Neural crest cell (in vitro differentiated cells): ENCODE measurements around the gene LITAF. TPM values are rescaled to one million over a fixed set of nuclear protein-coding genes. Genes with fewer than 3 reads are reported as not detected.

ENCODE experiments used
- DNase-seq: peaks from one replicate; pipeline ENCODE4 v3.0.0; 2021; ENCODE audit warnings: low read depth, mixed read lengths, low spot score
- H3K27ac Mint-ChIP-seq: one replicate; pipeline ENCODE4 v1.8.0; 2021; ENCODE audit warnings: mild to moderate bottlenecking, mixed read lengths; ENCODE audit not compliant: unreplicated experiment
- H3K27me3 Mint-ChIP-seq: 2 replicates; pipeline ENCODE4 v1.8.0; 2021; ENCODE audit warnings: low read depth, mild to moderate bottlenecking, mixed read lengths
- H3K36me3 Mint-ChIP-seq: 2 replicates; pipeline ENCODE4 v1.8.0; 2021; ENCODE audit warnings: low read depth, mild to moderate bottlenecking, mixed read lengths
- H3K4me1 Mint-ChIP-seq: 2 replicates; pipeline ENCODE4 v1.8.0; 2021; ENCODE audit warnings: mixed read lengths
- H3K4me3 Mint-ChIP-seq: one replicate; pipeline ENCODE4 v1.8.0; 2021; ENCODE audit warnings: mild to moderate bottlenecking, mixed read lengths
- H3K9me3 Mint-ChIP-seq: 2 replicates; pipeline ENCODE4 v1.8.0; 2021; ENCODE audit warnings: mixed read lengths
- total RNA-seq: library from RNA; stranded (reverse); gene quantifications from 2 replicates; pipeline ENCODE4 v1.2.1, GENCODE V29; 2021
- TF ChIP-seq, protein P1 (sequence below): fragments of 200-600 bp; sonication (generic); conservative IDR thresholded peaks from 2 replicates; pipeline ENCODE4 v1.5.0; 2021; ENCODE audit warnings: antibody characterized with exemption, mild to moderate bottlenecking

The LITAF gene
- total RNA-seq, 1 donor from 2014 or later = 62.9 TPM

DNA sequence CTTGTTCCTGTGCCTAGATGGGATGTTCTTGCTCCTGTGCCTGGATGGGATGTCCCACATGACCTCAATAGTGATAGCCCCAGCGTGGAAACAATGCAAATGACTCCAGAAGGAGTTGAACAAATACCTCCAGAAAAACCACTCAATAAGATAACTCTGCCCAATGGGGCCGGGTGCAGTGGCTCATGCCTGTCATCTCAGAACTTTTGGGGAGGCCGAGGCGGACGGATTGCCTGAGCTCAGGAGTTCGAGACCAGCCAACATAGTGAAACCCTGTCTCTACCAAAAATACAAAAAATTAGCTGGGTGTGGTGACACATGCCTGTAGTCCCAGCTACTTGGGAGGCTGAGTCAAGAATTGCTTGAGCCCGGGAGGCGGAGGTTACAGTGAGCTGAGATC lies 15.2 kb upstream of the LITAF start:
- no peak overlapping the region for H3K27ac Mint-ChIP-seq
- peaks cover 23% of the 10 kb centered on the region for H3K4me1 Mint-ChIP-seq
- TF ChIP-seq, protein P1, sequence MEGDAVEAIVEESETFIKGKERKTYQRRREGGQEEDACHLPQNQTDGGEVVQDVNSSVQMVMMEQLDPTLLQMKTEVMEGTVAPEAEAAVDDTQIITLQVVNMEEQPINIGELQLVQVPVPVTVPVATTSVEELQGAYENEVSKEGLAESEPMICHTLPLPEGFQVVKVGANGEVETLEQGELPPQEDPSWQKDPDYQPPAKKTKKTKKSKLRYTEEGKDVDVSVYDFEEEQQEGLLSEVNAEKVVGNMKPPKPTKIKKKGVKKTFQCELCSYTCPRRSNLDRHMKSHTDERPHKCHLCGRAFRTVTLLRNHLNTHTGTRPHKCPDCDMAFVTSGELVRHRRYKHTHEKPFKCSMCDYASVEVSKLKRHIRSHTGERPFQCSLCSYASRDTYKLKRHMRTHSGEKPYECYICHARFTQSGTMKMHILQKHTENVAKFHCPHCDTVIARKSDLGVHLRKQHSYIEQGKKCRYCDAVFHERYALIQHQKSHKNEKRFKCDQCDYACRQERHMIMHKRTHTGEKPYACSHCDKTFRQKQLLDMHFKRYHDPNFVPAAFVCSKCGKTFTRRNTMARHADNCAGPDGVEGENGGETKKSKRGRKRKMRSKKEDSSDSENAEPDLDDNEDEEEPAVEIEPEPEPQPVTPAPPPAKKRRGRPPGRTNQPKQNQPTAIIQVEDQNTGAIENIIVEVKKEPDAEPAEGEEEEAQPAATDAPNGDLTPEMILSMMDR = no peak
- no peaks in the 10 kb centered on the region for H3K9me3 Mint-ChIP-seq
- no peaks in the 10 kb centered on the region for H3K36me3 Mint-ChIP-seq
- H3K27me3 Mint-ChIP-seq = no peaks in the 10 kb centered on the region
- H3K4me3 Mint-ChIP-seq = no peak overlapping the region
- no peak for DNase-seq

DNA sequence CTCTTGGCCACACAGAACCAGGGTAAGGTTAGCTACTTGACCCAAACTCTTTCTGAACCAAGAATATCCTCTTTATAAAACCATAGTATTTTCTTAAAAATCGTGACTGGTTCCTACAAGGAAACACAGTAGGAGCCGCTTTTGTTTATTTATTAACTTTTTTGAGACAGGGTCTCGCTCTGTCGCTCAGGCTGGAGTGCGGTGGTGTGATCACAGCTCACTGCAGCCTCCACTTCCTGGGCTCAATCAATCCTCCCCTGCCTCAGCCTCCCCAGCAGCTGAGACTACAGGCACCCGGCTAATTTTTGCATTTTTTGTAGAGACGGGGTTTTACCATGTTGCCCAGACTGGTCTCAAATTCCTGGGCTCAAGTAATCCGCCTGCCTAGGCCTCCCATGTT lies 14.7 kb upstream of the LITAF start:
- no peak overlapping the region for H3K27ac Mint-ChIP-seq
- H3K4me3 Mint-ChIP-seq = no peak overlapping the region
- H3K36me3 Mint-ChIP-seq = no peaks in the 10 kb centered on the region
- TF ChIP-seq, protein P1 = no peak
- H3K27me3 Mint-ChIP-seq = no peaks in the 10 kb centered on the region
- H3K4me1 Mint-ChIP-seq = peaks cover 23% of the 10 kb centered on the region
- no peaks in the 10 kb centered on the region for H3K9me3 Mint-ChIP-seq
- DNase-seq = no peak

DNA sequence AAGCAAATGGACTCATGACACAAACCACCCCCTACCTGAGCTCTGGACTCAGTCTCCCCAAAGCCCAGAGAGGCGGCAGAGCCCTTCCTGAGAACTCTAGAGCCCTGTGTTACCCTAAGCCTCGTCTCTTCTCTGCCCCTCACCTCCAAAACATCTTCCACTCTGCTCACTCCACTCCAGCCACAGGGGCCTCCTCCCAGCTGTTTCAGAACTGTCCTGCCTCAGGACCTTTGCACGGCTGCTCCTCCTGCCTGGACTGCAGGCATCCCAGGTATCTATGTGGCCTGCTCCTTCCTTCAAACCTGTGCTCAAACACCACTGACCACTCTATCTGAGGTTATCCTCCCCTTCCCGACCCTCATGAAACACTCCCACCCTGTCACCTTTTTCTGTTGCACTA lies 12.9 kb upstream of the LITAF start:
- H3K27me3 Mint-ChIP-seq = no peaks in the 10 kb centered on the region
- H3K27ac Mint-ChIP-seq = peak overlapping the region; percentile 28
- DNase-seq = no peak
- H3K36me3 Mint-ChIP-seq = no peaks in the 10 kb centered on the region
- no peaks in the 10 kb centered on the region for H3K9me3 Mint-ChIP-seq
- TF ChIP-seq, protein P1 = no peak
- H3K4me1 Mint-ChIP-seq = peaks cover 19% of the 10 kb centered on the region
- no peak overlapping the region for H3K4me3 Mint-ChIP-seq

DNA sequence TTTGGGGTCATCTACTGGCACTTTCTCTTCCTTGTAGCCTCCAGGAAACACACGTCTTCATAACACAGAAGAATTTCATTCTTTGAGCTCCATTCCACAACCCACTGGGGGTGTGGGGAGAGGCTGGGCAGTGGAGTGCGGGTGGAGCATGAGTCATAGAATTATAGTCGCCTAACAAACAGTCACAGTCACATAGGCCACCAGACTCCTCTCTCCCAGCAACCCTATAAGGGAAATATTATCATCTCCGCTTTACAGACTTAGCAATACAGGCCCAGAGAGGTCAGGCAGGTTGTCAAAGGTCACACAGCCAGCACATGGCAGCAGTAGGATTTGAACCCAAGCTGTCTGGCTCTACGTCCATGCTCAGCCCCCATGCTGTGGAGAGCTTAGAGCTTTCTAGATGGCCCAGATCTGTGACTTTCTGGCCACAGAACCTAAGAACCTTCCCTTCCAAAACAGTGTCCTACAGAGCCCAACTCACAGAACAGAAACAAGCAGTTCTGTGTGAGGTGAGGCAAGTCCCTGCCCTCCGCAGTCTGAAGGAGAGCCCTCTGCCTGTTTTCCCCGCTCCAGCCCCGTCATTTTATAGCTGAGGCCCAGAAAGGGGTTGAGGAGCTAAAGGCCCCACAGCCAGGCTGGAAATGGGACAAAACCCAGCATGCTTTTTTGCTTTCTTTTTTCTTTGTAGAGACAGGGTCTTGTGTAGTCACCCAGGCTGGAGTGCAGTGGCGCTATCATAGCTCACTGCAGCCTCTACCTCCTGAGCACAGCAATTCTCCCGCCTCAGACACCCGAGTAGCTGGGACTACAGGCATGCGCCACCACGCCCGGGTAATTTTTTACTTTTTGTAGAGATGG lies 10.7 kb upstream of the LITAF start:
- no peaks in the 10 kb centered on the region for H3K9me3 Mint-ChIP-seq
- TF ChIP-seq, protein P1 = no peak
- no peak overlapping the region for H3K4me3 Mint-ChIP-seq
- no peaks in the 10 kb centered on the region for H3K36me3 Mint-ChIP-seq
- H3K27me3 Mint-ChIP-seq = no peaks in the 10 kb centered on the region
- H3K4me1 Mint-ChIP-seq = peaks cover 13% of the 10 kb centered on the region
- H3K27ac Mint-ChIP-seq = peak overlapping the region; percentile 60
- no peak for DNase-seq

DNA sequence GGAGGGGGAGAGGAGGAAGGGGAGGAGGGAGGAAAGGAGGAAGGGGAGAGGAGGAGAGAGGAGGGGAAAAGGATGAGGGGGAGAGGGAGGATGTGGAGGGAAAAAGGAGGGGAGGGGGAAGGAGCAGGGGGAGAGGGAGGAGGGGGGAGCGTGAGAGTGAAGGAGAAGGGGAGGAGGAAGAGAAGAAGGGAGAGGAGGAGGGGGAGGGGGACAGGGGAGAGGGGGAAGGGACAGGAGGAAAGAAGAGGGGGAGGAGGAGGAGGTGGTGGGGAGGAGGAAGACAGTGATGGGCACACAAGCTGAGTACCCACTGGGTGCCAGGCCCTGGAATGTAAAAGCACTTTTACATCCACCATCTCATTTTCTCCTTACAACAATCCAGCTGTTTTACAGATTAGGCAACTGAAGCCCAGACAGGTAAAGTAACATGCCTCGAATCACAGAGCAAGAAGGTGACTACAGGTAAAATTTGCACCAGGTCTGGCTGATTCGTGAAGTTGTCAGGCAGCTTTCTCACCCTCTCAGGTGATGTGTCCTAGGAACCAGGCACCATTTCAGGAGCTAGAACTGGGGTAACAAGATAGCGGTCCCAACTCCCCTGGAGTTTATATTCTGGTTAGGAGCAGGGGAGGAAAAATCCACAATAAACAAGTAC lies 10.0 kb upstream of the LITAF start:
- TF ChIP-seq, protein P1 = no peak
- Mint-ChIP-seq H3K27me3 (no peaks in the 10 kb centered on the region), H3K4me1 (peaks cover 13% of the 10 kb centered on the region), H3K4me3 (no peak overlapping the region), H3K9me3 (no peaks in the 10 kb centered on the region), H3K36me3 (no peaks in the 10 kb centered on the region), H3K27ac (peak overlapping the region; percentile 60)
- no peak for DNase-seq
